ENCODE results near the gene DARS1.

DARS1 gene

GRCh38 chr2:136014411-136014810 lies 29.0 kb upstream of the DARS1 start:
- DNase-seq, result no peak

GRCh38 chr2:136013955-136014354 lies 28.5 kb upstream of the DARS1 start:
- DNase-seq, result no peak

GRCh38 chr2:136013136-136013685 lies 27.8 kb upstream of the DARS1 start:
- DNase-seq, result no peak

- DNase-seq, result no peak
Observed at GRCh38 chr2:136012315-136012714, 26.9 kb upstream of the DARS1 start.

GRCh38 chr2:136010126-136010525 lies 24.7 kb upstream of the DARS1 start:
- DNase-seq, result no peak

- peak; percentile 97 for DNase-seq
Observed at GRCh38 chr2:136008205-136008865, 22.9 kb upstream of the DARS1 start.

GRCh38 chr2:136006658-136007057 lies 21.2 kb upstream of the DARS1 start:
- no peak for DNase-seq

GRCh38 chr2:136005462-136006196 lies 20.2 kb upstream of the DARS1 start:
- no peak for DNase-seq

GRCh38 chr2:136004965-136005364 lies 19.5 kb upstream of the DARS1 start:
- DNase-seq, result no peak

- DNase-seq, result no peak
Observed at GRCh38 chr2:136001131-136001530, 15.7 kb upstream of the DARS1 start.

GRCh38 chr2:136000502-136000901 lies 15.1 kb upstream of the DARS1 start:
- no peak for DNase-seq

- no peak for DNase-seq
Observed at GRCh38 chr2:135999899-136000298, 14.5 kb upstream of the DARS1 start.

- no peak for DNase-seq
Observed at GRCh38 chr2:135998879-135999278, 13.5 kb upstream of the DARS1 start.

- DNase-seq, result no peak
Observed at GRCh38 chr2:135997380-135997779, 12.0 kb upstream of the DARS1 start.

GRCh38 chr2:135996304-135996703 lies 10.9 kb upstream of the DARS1 start:
- DNase-seq, result no peak

GRCh38 chr2:135994281-135994680 lies 8.9 kb upstream of the DARS1 start:
- DNase-seq, result no peak

GRCh38 chr2:135993421-135993820 lies 8.0 kb upstream of the DARS1 start:
- DNase-seq, result no peak

- no peak for DNase-seq
Observed at GRCh38 chr2:135991861-135992260, 6.4 kb upstream of the DARS1 start.

GRCh38 chr2:135987441-135987840 lies 2.0 kb upstream of the DARS1 start:
- DNase-seq, result no peak

- no peak for DNase-seq
Observed at GRCh38 chr2:135986507-135986906, 1.1 kb upstream of the DARS1 start.

- peak; percentile 65 for DNase-seq
Observed at GRCh38 chr2:135985826-135986393, 484 bp upstream of the DARS1 start.

- DNase-seq, result no peak
Observed at GRCh38 chr2:135984199-135985017, 1.0 kb downstream of the DARS1 start.

GRCh38 chr2:135980434-135981079 lies 4.9 kb downstream of the DARS1 start:
- DNase-seq, result no peak

Measured in GDM1 (cell line).